ENCODE measurements around the gene FAM149A.

GRCh38 chr4:186150926-186151325 is 46.4 kb downstream of the FAM149A start:
- TF ChIP-seq POLR2A (IDR thresholded peaks at IDR 0.05) = no peak
- TF ChIP-seq POLR2AphosphoS5 (IDR thresholded peaks at IDR 0.05) = no peak

Data from spleen (tissue), 3 donors.